ENCODE results near the gene TAF11L9.
"Not testable (repeated sequence)": the region's sequence is repeated elsewhere in the genome, so short reads cannot be mapped to it uniquely, and the experiment has no call there.

The TAF11L9 gene

GRCh38 chr5:17594255-17594654 is at the start of gene TAF11L9:
TAF11L9 (minus strand) TSS chr5:17594394.
- H3K27ac ChIP-seq; H3K9me3 ChIP-seq; H3K4me1 ChIP-seq; H3K4me3 ChIP-seq; H3K27me3 ChIP-seq; H3K36me3 ChIP-seq; DNase-seq; intact Hi-C loops (cut with DNase I; ENCODE audit: low total_unique reads): not testable (repeated sequence)

- H3K27ac ChIP-seq, result no peak within 1 kb of the TSS
- no peaks in the 10 kb centered on the region for H3K36me3 ChIP-seq
- H3K4me1 ChIP-seq, result no peaks in the 10 kb centered on the region
- no peaks in the 10 kb centered on the region for H3K9me3 ChIP-seq
- intact Hi-C loops (cut with DNase I; ENCODE audit: low total_unique reads), result no loop called here
- no peak for TF ChIP-seq CTCF (IDR thresholded peaks at IDR 0.05)
- DNase-seq, result no peak
- no peak within 1 kb of the TSS for H3K4me3 ChIP-seq
- H3K27me3 ChIP-seq, result no peaks in the 10 kb centered on the region
Observed at GRCh38 chr5:17634160-17634559, 40.0 kb upstream of the TAF11L9 start, which contains the start of gene TAF11L14. TAF11L14 (plus strand) TSS chr5:17634460.

- H3K4me3 ChIP-seq; DNase-seq; intact Hi-C loops (cut with DNase I; ENCODE audit: low total_unique reads); H3K36me3 ChIP-seq; H3K27me3 ChIP-seq; H3K9me3 ChIP-seq; H3K27ac ChIP-seq; H3K4me1 ChIP-seq: not testable (repeated sequence)
Observed at GRCh38 chr5:17631788-17632187, 37.6 kb upstream of the TAF11L9 start, which contains the start of gene TAF11L13. TAF11L13 (plus strand) TSS chr5:17632088.

- H3K27ac ChIP-seq, result no peak overlapping the region
- no peak overlapping the region for H3K4me3 ChIP-seq
- no peak for TF ChIP-seq CTCF (IDR thresholded peaks at IDR 0.05)
- intact Hi-C loops (cut with DNase I; ENCODE audit: low total_unique reads), result no loop called here
- no peaks in the 10 kb centered on the region for H3K36me3 ChIP-seq
- DNase-seq, result no peak
- no peaks in the 10 kb centered on the region for H3K9me3 ChIP-seq
- no peaks in the 10 kb centered on the region for H3K4me1 ChIP-seq
- H3K27me3 ChIP-seq, result no peaks in the 10 kb centered on the region
Observed at GRCh38 chr5:17625686-17626085, 31.5 kb upstream of the TAF11L9 start.

- H3K4me1 ChIP-seq, result no peaks in the 10 kb centered on the region
Observed at GRCh38 chr5:17620627-17621026, 26.4 kb upstream of the TAF11L9 start.

GRCh38 chr5:17619354-17619753 is 25.2 kb upstream of the TAF11L9 start:
- H3K27ac ChIP-seq, result no peak overlapping the region
- DNase-seq, result no peak
- no peaks in the 10 kb centered on the region for H3K36me3 ChIP-seq
- TF ChIP-seq CTCF (IDR thresholded peaks at IDR 0.05), result no peak
- no peak overlapping the region for H3K4me3 ChIP-seq
- no peaks in the 10 kb centered on the region for H3K9me3 ChIP-seq
- H3K27me3 ChIP-seq, result no peaks in the 10 kb centered on the region
- no peaks in the 10 kb centered on the region for H3K4me1 ChIP-seq
- intact Hi-C loops (cut with DNase I; ENCODE audit: low total_unique reads), result no loop called here

More at GRCh38 chr5:17620627-17621026, 26.4 kb upstream of the TAF11L9 start:
- no peaks in the 10 kb centered on the region for H3K27me3 ChIP-seq
- no peak for DNase-seq
- no peaks in the 10 kb centered on the region for H3K36me3 ChIP-seq
- no peak for TF ChIP-seq CTCF (IDR thresholded peaks at IDR 0.05)
- intact Hi-C loops (cut with DNase I; ENCODE audit: low total_unique reads), result no loop called here
- H3K27ac ChIP-seq, result no peak overlapping the region
- no peak overlapping the region for H3K4me3 ChIP-seq
- H3K9me3 ChIP-seq, result no peaks in the 10 kb centered on the region
